ENCODE measurements around the gene ZNF185.

Gene ZNF185

GRCh38 chrX:152897222-152898131 is at the start of gene ZNF185:
Gene ZNF185 (plus strand): TSS chrX:152898067. CDS start chrX:152914490, 16,423 bp downstream.
- DNase-seq (ENCODE audit: low read depth in 2 of 2), result no peak

GRCh38 chrX:152850465-152850864 is 47.4 kb upstream of the ZNF185 start:
- no peak for DNase-seq (ENCODE audit: low read depth in 2 of 2)

- DNase-seq (ENCODE audit: low read depth in 2 of 2), result no peak
Measured at GRCh38 chrX:152853986-152854385, 43.9 kb upstream of the ZNF185 start.

- DNase-seq (ENCODE audit: low read depth in 2 of 2), result no peak
Measured at GRCh38 chrX:152861116-152861515, 36.8 kb upstream of the ZNF185 start.

- DNase-seq (ENCODE audit: low read depth in 2 of 2), result no peak
Measured at GRCh38 chrX:152861826-152862225, 36.0 kb upstream of the ZNF185 start.

- no peak for DNase-seq (ENCODE audit: low read depth in 2 of 2)
Measured at GRCh38 chrX:152865232-152865920, 32.5 kb upstream of the ZNF185 start.

- no peak for DNase-seq (ENCODE audit: low read depth in 2 of 2)
Measured at GRCh38 chrX:152866386-152866785, 31.5 kb upstream of the ZNF185 start.

- no peak for DNase-seq (ENCODE audit: low read depth in 2 of 2)
Measured at GRCh38 chrX:152869972-152870371, 27.9 kb upstream of the ZNF185 start.

- no peak for DNase-seq (ENCODE audit: low read depth in 2 of 2)
Measured at GRCh38 chrX:152871260-152871659, 26.6 kb upstream of the ZNF185 start.

- DNase-seq (ENCODE audit: low read depth in 2 of 2), result no peak
Measured at GRCh38 chrX:152872522-152872921, 25.3 kb upstream of the ZNF185 start.

- no peak for DNase-seq (ENCODE audit: low read depth in 2 of 2)
Measured at GRCh38 chrX:152873361-152873760, 24.5 kb upstream of the ZNF185 start.

GRCh38 chrX:152876931-152877840 is 20.7 kb upstream of the ZNF185 start:
- DNase-seq (ENCODE audit: low read depth in 2 of 2), result no peak

- no peak for DNase-seq (ENCODE audit: low read depth in 2 of 2)
Measured at GRCh38 chrX:152878976-152879755, 18.7 kb upstream of the ZNF185 start.

GRCh38 chrX:152881289-152881688 is 16.6 kb upstream of the ZNF185 start:
- no peak for DNase-seq (ENCODE audit: low read depth in 2 of 2)

GRCh38 chrX:152884171-152884570 is 13.7 kb upstream of the ZNF185 start:
- DNase-seq (ENCODE audit: low read depth in 2 of 2), result no peak

GRCh38 chrX:152886716-152887115 is 11.2 kb upstream of the ZNF185 start:
- no peak for DNase-seq (ENCODE audit: low read depth in 2 of 2)

GRCh38 chrX:152892499-152892898 is 5.4 kb upstream of the ZNF185 start:
- no peak for DNase-seq (ENCODE audit: low read depth in 2 of 2)

GRCh38 chrX:152892999-152893891 is 4.6 kb upstream of the ZNF185 start:
- DNase-seq (ENCODE audit: low read depth in 2 of 2), result no peak

- DNase-seq (ENCODE audit: low read depth in 2 of 2), result no peak
Measured at GRCh38 chrX:152893980-152894610, 3.8 kb upstream of the ZNF185 start.

GRCh38 chrX:152895121-152895520 is 2.7 kb upstream of the ZNF185 start:
- no peak for DNase-seq (ENCODE audit: low read depth in 2 of 2)
